T follicular helper cell (primary cell): Measurements from ENCODE around the gene LHFPL6.

ENCODE experiments used
- DNase-seq: peaks from one replicate; pipeline ENCODE4 v3.0.0-alpha.2; 2020; ENCODE audit warnings: low read depth

LHFPL6 gene

DNA sequence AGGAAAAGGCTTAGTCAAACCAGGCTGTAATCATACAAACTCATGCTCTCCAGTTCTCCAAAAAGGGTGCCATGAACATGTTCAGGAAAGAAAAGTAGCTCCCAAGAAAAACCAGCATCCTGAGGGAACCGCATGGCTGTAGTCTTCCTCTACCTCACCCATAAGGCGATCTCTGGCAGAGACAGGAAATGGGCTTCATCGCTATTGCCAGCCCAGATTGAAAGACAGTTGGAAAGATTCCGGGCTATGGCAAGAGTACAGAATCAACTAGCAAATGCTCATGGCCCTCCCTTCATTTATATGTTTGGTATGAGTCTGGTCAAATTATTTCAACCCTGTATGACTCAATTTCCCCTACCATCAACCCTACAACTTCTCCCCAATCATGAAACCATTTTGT lies 140.1 kb downstream of the LHFPL6 start:
- DNase-seq, result no peak

DNA sequence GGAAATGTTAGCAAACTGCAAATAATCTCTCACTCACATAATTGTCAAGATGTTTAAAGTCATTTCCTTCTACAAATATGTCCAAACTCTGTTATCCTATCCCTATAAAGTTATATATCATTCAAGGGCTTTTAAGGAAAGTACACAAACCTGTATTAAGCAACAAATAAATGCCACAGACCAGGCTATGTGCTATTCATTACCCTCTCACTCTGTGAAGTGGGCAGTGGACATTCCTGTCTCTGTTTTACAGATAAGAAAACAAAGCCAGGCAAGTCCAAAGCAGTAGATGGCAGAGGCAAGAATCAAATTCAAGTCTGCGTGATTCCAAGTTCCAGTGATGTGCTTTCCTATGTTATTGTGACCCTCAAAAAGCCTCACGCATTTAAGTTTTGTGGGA lies 140.6 kb downstream of the LHFPL6 start:
- no peak for DNase-seq

DNA sequence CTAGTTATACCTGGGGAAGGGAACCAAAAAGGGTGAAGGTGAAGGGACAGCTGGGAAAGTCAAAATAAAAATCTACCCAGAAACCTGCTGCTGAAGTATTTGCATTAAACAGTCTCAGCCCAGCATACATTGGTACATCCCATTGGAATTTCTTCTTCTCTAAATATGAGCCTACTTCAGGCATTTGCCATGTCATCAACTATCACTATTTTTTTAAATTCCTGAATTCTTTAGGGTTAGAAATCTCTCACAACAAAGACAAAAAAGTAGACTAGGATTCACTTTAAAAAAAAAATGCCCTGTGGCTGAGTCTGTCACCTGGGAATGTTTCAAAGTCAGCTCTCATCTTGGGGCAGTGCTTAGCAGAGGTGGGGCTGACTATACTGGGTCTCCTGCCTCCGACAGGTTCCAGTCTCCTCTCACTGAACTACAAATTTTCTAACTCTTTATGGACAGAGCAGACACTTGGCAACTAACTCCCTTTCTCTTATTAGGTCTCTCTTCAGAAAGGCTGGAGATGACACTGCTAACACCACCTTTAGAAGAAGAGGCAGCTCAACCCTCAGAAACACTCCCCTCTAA lies 141.2 kb downstream of the LHFPL6 start:
- DNase-seq, result no peak

DNA sequence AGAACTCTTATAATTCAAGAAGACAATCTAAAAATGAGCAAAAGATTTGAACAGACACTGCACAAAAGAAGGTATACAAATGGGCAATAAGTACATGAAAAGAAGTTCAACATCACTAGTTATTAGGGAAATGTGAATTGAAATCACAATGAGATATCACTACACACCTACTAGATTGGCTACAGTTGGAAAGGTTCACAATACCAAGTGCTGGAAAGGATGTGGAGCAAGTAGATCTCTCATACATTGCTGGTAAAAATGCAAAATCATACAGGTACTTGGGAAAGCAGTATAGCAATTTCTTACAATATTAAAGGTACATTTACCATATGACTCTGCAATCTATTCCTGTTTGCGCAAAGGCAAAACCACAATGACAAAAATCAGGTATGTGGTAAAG lies 145.7 kb downstream of the LHFPL6 start:
- no peak for DNase-seq

DNA sequence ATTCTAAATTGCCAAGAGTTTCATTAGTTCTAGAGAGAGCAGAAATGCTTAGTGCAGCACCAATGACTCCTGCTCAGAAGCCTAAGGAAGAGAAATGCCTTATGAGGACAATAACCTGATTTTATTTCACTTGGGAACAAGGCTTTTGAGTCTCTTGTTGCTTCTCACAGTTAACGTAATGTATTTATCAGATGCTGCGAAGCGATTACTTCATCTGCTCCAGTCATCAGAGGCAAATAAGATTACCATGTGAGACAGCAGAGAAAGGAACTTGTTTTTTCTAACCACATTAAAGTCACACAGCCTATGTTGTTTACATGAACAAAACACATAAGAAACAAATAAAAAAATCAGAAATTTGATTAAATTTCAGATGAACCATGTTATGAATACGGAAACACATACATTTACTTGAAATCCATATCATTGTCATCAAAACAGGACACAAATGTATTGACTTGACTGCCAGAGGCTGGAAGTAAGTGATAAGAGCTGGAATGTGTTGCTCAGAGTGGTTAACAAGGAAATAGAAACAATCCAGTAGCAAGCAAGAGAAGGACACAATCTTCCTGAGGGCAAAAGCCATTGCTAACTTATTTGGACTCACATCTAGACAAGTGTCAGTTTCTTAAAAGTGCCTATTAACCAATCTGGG lies 147.3 kb downstream of the LHFPL6 start:
- DNase-seq, result no peak

DNA sequence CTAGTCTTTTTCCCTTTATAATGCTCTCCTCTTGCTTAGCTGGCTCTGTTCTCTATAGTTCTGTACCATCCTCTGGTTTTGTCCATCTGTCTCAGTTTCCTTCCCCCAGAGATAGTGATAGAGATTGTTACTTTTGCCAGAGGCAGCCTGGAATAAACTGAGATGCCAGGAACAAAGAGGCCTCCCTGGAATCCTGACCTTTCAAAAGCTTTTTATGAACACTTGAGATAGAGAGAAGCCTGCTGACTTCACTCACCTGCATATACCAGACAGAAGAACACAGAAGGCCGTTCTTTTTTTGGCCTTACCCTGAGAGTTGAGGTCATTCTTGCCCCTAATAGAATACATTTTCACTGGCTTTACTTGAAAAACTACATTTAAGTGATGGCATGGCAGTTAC lies 150.2 kb downstream of the LHFPL6 start:
- DNase-seq, result no peak

DNA sequence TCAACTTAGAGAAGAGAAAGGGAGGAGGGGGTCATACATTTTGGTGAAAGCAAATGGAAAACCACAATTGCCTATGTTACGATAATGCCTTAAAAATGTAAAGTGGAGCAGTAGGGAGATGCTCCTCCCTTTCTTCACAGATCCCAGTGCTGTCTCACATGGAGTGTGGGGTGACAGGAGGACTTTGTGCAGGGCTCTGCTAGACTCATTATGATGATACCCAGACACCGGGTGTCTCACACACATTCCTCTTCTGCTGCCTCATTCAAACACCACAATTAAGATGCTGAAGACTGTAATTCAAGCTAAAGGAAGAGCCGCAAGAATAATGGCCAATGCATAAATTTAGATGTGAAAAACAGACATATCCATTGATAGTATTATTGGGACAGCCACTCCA lies 150.6 kb downstream of the LHFPL6 start:
- DNase-seq, result no peak

DNA sequence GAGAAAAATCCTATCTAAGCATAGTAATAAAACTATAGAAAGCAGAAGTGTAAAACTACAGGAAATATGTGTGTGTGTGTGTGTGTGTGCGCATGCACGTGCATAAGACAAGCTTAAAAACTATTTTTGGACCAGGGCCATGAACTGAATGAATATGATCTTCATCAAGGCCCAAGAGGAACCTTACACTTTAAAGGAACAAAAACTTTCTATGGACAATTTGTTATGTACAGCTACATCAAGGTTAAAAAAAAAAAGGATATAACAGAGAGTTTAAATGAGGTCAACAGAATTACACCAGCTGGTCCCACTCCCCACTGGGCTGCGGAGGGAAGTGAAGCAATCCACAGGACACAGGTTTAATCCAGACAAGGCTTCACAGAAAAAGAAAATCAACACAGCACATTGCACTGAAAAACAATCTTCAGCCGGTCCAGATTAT lies 151.1 kb downstream of the LHFPL6 start:
- DNase-seq, result no peak

DNA sequence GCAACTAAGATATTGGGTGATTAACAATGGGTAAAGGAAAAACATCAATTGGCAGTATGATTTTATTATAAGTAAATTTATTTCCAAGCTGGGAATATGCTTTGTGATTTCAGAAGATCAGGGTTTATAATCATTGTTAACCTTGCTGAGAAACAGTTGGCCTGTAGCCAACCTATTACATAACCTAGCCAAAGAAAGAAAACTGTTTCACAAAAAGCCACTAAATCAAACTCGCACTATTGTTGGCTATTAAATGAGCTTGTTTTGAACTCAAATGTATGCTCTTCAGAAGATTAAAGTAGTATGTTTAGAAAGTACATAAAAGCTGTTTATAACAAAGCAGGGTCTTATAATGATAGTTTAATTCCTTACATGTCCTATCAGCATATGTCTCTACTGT lies 151.7 kb downstream of the LHFPL6 start:
- no peak for DNase-seq

DNA sequence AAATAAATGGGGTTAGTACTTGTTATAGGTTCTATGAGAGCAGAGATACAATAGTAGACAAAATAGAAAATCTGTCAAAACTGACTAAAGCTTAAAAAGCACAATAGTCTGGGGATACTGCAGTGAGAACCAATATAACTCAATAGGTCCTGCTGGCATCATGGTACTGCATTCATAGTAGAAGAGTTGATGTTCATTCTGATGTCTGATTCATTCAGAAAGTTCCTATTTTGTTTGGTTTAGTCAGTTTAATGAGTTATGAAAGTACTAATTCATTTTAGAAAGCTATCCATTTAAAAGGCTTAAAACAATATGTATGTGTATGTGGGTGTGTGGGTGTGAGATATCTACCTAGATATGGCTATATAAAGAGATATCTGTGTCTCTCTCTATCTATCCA lies 152.8 kb downstream of the LHFPL6 start:
- DNase-seq, result no peak

DNA sequence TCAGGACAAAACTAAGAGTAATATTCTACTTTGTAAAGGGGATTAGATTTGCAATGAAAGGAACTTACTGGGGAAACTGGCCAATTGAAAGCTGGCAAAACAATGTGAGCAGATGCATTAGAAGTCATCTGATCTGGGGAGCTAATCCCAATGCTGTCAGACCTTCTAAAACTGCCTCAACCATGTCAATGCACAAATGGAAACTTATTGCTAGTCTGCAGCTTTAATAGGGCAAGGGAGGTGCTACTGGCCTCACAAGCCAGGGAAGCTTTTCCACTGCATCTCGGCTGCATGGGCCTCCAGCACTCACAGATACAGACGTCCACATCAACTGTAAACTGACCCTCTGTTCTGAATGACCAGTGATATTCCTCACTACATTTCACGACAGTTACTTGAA lies 154.2 kb downstream of the LHFPL6 start:
- no peak for DNase-seq

DNA sequence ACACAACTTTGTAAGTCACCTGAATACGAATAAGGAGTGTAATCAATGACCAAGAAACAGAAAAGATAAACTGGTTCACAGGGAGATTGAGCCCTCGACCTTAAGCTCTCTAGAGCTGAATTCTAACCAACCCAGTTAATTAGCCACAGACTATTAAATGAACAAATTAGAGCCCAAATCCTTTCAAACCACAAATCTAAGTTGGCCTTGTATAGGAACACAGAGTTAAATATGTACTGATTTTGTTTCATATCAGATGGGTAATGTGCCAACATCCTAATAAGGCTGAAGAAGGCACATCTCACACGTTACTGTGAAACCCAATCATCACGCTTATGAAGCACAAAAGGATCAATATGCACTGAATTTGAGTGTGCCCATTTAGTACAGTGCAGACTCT lies 156.1 kb downstream of the LHFPL6 start:
- DNase-seq, result no peak

DNA sequence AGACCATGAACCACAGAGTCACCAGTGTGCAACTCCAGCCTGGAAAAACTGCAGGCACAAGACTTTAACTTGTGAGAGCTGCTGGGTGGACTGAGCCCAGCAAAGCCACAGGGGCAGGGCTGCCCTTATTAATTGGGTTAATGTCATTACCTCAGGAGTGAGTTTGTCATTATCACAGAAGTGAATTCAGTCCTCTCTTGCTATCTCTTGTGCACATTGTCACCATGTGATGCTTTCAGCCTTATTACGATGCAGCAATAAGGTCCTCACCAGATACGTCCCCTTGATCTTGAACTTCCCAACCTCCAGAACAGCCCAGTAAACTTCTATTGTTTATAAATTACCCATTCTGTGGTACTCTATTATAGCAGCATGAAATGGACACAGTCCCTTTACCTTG lies 158.1 kb downstream of the LHFPL6 start:
- DNase-seq, result no peak

DNA sequence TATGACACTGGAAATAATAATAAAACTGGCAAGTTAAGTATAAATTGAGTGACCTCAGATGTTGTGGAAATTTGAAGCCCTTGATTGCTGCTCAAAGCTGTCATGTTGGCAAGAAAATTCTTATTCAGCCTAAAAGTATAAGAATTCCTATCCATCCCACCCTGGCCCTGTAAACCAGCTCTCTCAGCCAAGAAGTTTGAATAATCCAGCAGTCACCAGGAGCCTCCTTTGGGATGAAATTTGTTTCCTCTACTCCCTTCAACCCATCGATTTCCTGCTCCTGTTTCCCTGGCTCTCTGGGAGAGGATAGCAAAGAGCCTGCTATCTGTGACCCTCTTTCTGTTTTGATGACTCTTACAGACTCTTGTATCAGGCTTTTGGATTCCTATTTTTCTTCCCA lies 169.3 kb downstream of the LHFPL6 start:
- DNase-seq, result no peak

DNA sequence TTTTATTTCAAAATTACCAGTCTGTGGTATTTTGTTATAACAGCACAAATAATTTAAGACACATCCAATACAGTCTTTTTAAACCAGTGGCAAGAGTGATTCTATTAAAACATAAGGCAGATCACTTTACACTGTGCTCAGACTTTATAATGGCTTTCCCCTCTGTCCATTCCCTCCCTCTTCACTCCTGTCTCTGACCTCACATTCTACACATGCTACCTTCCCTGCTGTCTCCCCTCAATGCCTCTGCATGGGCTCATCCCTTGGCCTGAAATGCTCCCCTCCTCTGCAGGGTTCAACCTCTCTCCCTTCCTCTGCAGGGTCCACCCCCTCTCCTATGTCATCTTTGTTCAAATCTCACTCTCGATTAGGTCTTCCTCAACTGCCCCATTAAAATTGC lies 170.8 kb downstream of the LHFPL6 start:
- no peak for DNase-seq

DNA sequence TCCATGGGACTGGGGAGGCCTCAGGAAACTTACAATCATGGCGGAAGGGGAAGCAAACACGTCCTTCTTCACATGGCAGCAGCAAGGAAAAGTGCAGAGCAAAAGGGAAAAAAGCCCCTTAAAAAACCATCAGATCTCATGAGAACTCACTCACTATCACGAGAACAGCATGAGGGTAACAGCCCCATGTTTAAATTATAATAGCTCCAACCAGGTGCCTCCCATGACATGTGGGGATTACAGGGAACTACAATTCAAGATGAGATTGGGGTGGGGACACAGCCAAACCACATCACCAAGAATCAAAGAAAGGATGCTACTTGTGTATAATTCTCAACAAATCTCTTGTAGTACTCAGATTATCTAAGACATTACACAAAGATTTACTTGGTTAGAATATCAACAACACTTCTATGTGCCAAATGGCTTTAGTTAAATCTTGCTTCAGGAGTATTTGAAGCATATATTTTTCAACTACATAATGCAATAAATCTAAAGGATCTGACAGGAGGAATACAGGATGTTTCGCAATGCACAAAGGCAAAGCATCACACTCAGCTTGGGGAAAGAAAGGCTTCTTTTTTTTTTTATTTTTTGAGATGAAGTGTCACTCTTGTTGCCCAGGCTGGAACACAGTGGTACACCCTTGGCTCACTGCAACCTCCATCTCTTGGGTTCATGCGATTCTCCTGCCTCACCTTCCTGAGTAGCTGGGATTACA lies 180.0 kb downstream of the LHFPL6 start:
- DNase-seq, result no peak

DNA sequence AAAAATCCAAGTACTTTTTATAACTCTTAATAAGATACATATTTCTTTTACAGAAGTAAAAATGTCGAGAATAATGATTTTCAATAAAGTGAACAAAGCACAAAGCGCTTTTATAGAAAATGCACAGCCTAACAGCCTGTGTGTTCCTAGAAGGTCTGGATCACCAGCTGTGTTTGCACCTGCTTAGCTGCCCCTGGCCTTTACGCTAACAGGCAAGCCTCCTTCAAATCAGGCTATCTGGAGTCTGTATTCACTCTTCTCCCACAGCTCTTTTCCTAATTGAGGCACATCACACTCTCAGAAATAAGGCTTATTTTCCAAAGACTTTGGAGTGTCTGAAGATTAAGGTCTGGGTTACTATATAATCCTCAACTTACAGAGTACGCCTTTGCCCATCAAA lies 183.1 kb downstream of the LHFPL6 start:
- no peak for DNase-seq

DNA sequence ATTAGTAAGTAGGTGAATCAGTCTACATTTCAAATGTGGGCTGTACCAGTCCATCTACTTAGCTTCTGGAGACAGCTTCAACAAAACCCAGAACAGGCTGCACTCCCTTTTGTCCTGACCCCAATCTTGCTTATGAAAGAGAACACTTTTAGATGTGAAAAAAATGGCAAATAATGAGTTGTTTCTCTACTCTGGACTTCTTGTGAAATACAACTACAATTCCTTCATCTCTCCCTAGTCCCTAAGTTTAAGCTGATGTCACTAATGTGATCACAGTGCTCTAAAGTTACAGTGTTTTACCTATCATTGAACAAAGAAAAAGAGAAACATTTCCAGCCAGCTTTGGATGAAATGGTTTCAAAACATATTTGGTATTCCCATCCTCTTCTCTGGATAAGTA lies 183.9 kb downstream of the LHFPL6 start:
- DNase-seq, result no peak

DNA sequence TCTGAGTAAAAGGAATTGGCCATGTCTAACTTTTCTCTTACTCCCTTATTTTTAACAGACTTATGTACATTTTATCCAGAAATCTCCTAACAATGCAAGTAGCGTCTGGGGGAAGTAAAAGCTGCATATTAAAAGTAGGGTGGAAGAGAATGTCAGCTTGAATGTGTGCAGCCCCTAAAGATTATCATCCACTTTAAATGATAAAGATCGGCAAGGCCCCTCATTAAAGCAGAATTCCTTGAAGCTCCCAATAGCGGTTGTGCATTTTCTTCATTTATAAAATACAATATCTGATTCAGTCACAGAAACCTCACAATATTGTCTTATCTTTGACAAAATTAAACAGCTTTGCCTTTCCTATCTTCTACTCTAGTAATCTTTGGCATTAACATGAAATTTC lies 184.6 kb downstream of the LHFPL6 start:
- no peak for DNase-seq

DNA sequence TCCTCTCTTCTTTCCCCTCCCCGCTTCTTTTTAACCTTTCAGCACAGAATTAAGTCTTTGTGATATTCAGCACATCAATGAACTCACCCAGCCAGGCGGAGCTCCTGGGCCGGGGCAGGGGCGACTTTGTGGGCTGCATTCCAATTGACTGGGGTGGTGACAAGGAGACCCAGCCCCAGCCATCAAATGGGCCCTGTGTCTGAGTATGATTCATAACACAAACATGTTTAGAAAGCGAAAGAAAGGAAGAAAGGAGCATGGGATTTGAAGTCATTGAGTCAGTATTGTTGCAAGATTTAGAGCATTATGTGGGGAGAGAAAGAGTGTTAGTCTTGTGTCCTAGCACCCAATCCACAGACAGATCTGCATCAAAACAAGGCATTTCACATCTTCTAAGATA lies 185.3 kb downstream of the LHFPL6 start:
- no peak for DNase-seq

DNA sequence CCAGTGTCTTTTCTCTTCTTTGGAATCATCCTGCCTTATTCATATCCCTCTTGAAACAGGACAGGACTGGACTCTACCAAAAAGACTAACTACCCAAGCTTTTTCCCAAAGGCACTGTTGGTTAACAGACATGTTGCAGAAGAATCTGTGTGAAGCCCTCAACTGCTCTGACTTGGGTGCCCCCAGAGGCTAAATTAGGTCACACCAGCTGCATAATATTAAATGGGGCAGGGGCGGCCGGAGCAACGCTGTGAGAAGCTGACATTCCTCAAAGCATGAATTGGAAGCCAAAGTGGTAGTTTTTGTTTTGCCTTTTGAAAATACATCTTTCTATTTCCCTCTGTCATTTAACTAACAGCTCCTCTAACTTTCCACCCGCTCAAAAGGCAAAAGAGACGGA lies 185.9 kb downstream of the LHFPL6 start:
- no peak for DNase-seq

DNA sequence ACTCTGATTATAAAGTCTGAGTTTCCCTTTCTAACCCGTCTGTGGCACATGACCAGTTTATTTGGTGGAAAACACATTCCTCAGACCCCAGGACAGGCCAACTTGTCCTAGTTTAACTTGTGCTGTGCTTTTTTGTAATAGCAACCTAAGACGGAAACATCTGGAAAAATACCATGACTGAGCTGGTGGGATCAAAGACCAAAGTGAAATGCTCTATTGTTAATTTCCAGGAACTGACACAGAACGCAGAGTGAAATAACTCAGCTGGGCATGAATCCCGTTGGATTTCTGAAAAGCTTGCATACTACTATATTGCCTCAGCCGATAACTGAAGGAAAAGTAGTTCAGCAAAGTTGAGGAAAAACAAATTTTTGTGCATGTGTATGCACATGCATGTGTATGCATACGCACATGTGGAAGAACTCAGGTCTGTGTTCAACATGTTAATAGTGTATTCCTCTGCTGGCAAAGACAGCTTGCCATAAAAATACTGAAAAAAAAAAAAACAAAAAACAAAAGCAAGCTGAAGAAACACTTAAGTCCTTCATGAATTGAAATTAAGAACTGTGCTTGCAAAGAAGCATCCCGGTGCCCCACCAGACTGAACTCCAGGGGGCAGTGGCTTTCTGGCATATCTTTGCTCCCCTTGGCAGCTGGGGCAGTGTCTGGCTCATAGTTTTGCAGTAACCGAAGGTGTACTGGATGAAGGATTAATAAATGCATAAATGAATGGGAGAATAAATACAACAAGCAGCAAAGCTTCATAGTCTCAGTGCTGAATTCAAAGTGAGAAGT lies 187.8 kb downstream of the LHFPL6 start:
- no peak for DNase-seq

DNA sequence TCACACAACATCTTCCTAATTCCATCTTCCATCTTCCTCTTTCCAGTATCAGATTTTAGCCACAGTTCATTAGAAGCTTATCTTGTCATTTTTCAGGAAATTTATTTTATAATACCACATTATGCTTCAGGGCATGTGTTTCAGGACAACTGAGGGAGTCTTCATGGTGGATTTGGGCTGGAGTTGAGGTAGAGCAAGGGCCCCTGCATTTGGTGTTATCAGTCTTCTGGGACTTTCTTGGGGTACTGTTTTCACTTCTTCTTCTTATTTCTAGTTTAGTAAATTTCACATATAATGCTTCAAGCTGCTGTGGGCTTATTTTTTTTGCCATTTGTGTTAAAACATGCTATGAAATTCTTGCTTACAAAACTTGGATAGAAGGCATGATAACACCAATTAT lies 188.7 kb downstream of the LHFPL6 start:
- DNase-seq, result no peak
